GM11168 (cell line): Measurements from ENCODE around the gene PLCB2.

ENCODE experiments used
- in situ Hi-C: fragments of 300-500 bp; cut with MboI; formaldehyde crosslinking; loops from one replicate; pipeline ENCODE4 v1.12.0; 2022; ENCODE audit warnings: low sequenced_read_pairs; ENCODE audit not compliant: unreplicated experiment

PLCB2 gene

GRCh38 chr15:40245666-40246450 lies 61.9 kb downstream of the PLCB2 start:
- in situ Hi-C loops: no loop called here

GRCh38 chr15:40244961-40245523 lies 62.7 kb downstream of the PLCB2 start:
- in situ Hi-C loops: no loop called here

GRCh38 chr15:40243126-40243810 lies 64.5 kb downstream of the PLCB2 start:
- in situ Hi-C loops: no loop called here

GRCh38 chr15:40242601-40243000 lies 65.1 kb downstream of the PLCB2 start:
- in situ Hi-C loops: no loop called here

GRCh38 chr15:40242213-40242599 lies 65.5 kb downstream of the PLCB2 start:
- in situ Hi-C loops: no loop called here

- in situ Hi-C loops: no loop called here
Measured at GRCh38 chr15:40241269-40242212, 66.2 kb downstream of the PLCB2 start.

GRCh38 chr15:40240619-40241221 lies 67.0 kb downstream of the PLCB2 start:
- in situ Hi-C loops: no loop called here

GRCh38 chr15:40239693-40240618 lies 67.8 kb downstream of the PLCB2 start:
- in situ Hi-C loops: no loop called here

- in situ Hi-C loops: no loop called here
Measured at GRCh38 chr15:40239404-40239692, 68.4 kb downstream of the PLCB2 start.

GRCh38 chr15:40238532-40239403 lies 69.0 kb downstream of the PLCB2 start, which contains the start of gene PAK6:
TSS of gene PAK6 (plus strand) at chr15:40239063. CDS start at chr15:40264786, 25,723 bp downstream.
- in situ Hi-C loops: no loop called here
